ENCODE measurements around the gene ARFRP1.
A peak's percentile ranks its signal among the peaks of the same experiment; 100 is the strongest.

ARFRP1 gene

DNA sequence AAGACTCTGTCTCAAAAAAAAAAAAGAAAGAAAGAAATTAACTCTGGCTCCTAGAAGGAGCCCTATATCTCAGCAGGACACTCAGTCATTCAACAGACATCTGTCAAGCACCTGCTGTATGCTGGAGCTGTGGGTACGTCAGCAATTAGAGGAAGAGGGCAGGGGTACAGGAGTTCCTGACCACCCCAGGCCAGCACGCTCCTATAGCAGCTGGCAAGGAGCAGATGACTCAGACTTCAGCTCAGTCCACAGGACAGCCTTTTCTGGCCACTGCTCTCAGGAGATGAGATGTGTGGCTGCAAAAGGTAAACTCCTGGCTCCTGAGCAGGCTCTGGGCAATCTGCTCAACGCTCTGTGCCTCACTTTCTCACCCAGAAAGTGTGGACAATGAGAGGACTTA, 51.3 kb downstream of the ARFRP1 start:
- ATAC-seq (ENCODE audit: low read depth) (no peak), DNase-seq (ENCODE audit: low spot score) (no peak)
- peaks cover 17% of the 10 kb centered on the region for H3K27me3 ChIP-seq (ENCODE audit: insufficient read depth, poor library complexity, severe bottlenecking)
- TF ChIP-seq, protein P1, sequence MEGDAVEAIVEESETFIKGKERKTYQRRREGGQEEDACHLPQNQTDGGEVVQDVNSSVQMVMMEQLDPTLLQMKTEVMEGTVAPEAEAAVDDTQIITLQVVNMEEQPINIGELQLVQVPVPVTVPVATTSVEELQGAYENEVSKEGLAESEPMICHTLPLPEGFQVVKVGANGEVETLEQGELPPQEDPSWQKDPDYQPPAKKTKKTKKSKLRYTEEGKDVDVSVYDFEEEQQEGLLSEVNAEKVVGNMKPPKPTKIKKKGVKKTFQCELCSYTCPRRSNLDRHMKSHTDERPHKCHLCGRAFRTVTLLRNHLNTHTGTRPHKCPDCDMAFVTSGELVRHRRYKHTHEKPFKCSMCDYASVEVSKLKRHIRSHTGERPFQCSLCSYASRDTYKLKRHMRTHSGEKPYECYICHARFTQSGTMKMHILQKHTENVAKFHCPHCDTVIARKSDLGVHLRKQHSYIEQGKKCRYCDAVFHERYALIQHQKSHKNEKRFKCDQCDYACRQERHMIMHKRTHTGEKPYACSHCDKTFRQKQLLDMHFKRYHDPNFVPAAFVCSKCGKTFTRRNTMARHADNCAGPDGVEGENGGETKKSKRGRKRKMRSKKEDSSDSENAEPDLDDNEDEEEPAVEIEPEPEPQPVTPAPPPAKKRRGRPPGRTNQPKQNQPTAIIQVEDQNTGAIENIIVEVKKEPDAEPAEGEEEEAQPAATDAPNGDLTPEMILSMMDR (IDR thresholded peaks at IDR 0.05; ENCODE audit: poor library complexity, severe bottlenecking), result no peak
- peaks cover 17% of the 10 kb centered on the region for H3K36me3 ChIP-seq (ENCODE audit: low read depth)
- H3K4me1 ChIP-seq (ENCODE audit: insufficient read depth, poor library complexity, severe bottlenecking), result no peaks in the 10 kb centered on the region
- H3K4me3 ChIP-seq (ENCODE audit: severe bottlenecking), result no peak overlapping the region
- H3K9me3 ChIP-seq (ENCODE audit: severe bottlenecking), result no peaks in the 10 kb centered on the region
- no peak overlapping the region for H3K27ac ChIP-seq (ENCODE audit: poor library complexity, severe bottlenecking)

DNA sequence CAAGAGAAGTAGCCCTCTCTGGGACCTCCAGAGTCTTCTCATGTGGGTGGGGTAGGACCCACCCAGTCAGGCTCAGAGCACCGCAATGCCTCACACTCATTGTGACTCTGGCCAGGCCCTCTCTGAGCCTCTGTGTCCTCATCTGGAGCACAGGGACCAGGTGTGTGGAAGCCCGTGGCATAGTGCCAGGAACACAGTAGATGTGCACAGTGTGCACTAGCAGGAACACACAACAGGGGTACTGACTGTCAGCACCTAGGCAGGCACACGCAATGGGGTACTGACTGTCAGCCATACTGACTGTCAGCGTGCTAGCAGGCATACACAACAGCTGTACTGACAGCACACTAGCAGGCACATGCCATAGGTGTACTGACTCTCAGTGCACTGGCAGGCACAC, 52.5 kb downstream of the ARFRP1 start:
- H3K4me1 ChIP-seq (ENCODE audit: insufficient read depth, poor library complexity, severe bottlenecking), result no peaks in the 10 kb centered on the region
- H3K4me3 ChIP-seq (ENCODE audit: severe bottlenecking), result no peak overlapping the region
- DNase-seq (ENCODE audit: low spot score), result no peak
- peaks cover 5% of the 10 kb centered on the region for H3K36me3 ChIP-seq (ENCODE audit: low read depth)
- H3K27ac ChIP-seq (ENCODE audit: poor library complexity, severe bottlenecking), result no peak overlapping the region
- TF ChIP-seq, protein P1 (IDR thresholded peaks at IDR 0.05; ENCODE audit: poor library complexity, severe bottlenecking), result no peak
- no peaks in the 10 kb centered on the region for H3K9me3 ChIP-seq (ENCODE audit: severe bottlenecking)
- no peak for ATAC-seq (ENCODE audit: low read depth)
- peaks cover 22% of the 10 kb centered on the region for H3K27me3 ChIP-seq (ENCODE audit: insufficient read depth, poor library complexity, severe bottlenecking)

DNA sequence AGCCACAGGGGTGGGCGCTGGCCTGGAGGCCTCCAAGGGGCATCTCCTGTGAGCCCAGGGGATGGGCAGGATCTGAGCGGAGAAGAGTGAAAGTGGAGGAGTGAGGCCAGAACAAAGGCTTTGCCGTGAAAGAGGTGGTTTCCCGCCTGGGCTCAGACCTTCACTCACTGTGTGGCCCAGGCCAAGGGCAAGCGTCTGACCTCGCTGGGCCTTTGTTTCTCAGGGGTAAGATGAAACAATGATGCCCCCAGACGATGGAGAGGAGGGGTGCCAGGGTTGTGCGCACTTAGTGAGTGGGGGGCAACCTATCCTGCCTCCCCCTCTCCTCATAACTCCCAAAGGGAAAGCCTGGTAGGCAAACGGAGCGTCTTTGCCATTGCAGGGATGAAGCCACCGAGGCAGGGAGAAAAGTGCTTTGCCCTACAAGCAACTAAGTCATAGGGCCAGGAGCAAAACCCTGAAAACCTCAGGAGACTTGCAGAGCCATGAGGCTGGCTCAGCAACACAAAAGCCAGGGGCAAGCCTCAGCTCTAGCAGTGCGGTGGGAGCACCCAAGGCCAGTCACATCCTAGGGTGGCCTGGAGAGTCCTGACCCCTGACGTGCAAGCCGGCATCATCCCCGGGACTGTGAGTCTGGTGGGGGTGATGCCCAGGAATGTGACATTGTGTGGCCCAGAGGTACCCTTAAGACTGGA, 53.7 kb downstream of the ARFRP1 start:
- Histone ChIP-seq H3K36me3 (ENCODE audit: low read depth) (no peaks in the 10 kb centered on the region), H3K27ac (ENCODE audit: poor library complexity, severe bottlenecking) (no peak overlapping the region), H3K27me3 (ENCODE audit: insufficient read depth, poor library complexity, severe bottlenecking) (peaks cover 22% of the 10 kb centered on the region), H3K4me3 (ENCODE audit: severe bottlenecking) (no peak overlapping the region), H3K4me1 (ENCODE audit: insufficient read depth, poor library complexity, severe bottlenecking) (no peaks in the 10 kb centered on the region), H3K9me3 (ENCODE audit: severe bottlenecking) (no peaks in the 10 kb centered on the region)
- ATAC-seq (ENCODE audit: low read depth), result no peak
- TF ChIP-seq, protein P1 (IDR thresholded peaks at IDR 0.05; ENCODE audit: poor library complexity, severe bottlenecking), result no peak
- DNase-seq (ENCODE audit: low spot score), result no peak

DNA sequence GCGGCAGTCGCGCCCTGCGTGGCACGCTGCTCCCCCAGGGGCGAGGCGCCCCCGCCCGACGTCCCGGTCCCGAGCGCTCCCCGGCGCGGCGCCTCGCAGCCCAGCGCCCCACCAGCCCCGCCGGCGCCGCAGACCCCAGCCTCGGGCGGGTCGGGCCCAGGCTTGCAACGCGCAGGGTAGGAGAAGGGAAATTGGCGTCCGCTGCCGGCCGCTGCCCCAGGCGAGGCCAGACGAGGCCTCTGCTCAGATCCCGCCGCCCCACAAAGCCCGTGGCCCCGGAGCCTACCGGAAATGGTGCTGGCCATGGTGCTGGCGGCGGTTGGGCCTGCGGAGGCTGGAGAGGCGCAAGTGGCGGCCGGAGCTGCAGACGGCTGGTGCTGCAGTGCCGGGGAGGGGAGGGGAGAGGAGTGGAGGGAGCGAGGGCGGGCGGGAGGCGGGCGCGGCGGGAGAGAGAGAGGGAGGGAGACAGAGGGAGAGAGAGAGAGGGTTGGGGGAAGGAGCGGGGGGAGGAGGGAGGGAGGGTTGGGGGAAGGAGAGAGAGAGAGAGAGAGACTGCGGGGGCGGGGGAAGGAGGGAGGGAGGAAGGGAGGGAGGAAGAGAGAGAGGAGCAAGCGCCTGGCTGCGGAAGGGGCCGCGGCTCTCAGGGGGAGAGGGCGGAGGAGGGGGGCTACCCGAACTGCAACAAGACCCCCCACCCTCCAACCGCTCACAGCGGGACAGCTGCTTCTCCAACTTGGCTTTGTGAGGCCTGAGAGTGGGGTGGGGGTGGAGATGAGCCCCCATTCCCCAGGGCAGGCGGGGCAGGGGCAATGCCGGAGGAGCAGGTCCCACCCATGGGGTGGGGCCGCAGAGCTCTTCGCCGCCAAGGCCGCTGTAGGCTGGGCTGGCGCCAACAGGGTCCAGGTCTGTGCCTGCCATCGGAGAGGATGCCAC, 54.5 kb downstream of the ARFRP1 start, which contains the start of gene STMN3:
Gene STMN3, minus strand, starts transcription at position 384 of the 933 bp plus-strand sequence. Its CDS starts 79 bp downstream, at position 305.
- H3K9me3 ChIP-seq (ENCODE audit: severe bottlenecking), result no peaks in the 10 kb centered on the region
- peak; percentile 97 for DNase-seq (ENCODE audit: low spot score)
- H3K4me3 ChIP-seq (ENCODE audit: severe bottlenecking), result peak within 1 kb of the TSS; percentile 39
- H3K36me3 ChIP-seq (ENCODE audit: low read depth), result no peaks in the 10 kb centered on the region
- ATAC-seq (ENCODE audit: low read depth), result peak; percentile 63
- peaks cover 22% of the 10 kb centered on the region for H3K27me3 ChIP-seq (ENCODE audit: insufficient read depth, poor library complexity, severe bottlenecking)
- TF ChIP-seq, protein P1 (IDR thresholded peaks at IDR 0.05; ENCODE audit: poor library complexity, severe bottlenecking), result peak; percentile 3
- no peaks in the 10 kb centered on the region for H3K4me1 ChIP-seq (ENCODE audit: insufficient read depth, poor library complexity, severe bottlenecking)
- H3K27ac ChIP-seq (ENCODE audit: poor library complexity, severe bottlenecking), result no peak within 1 kb of the TSS
